Measurements from ENCODE around the gene TYW5.

The TYW5 gene

GRCh38 chr2:199956062-199956380, 730 bp upstream of the TYW5 start:
- H3K23ac ChIP-seq (ENCODE audit: low read length) = no peak overlapping the region
- H3K14ac ChIP-seq (ENCODE audit: low read length) = peak overlapping the region; percentile 82
- no peaks in the 10 kb centered on the region for H3K27me3 ChIP-seq (ENCODE audit: insufficient read depth, low read length)
- H3K4me2 ChIP-seq (ENCODE audit: low read length) = peak overlapping the region; percentile 74
- peak overlapping the region; percentile 92 for H3K4ac ChIP-seq (ENCODE audit: low read depth, low read length)
- H3K36me3 ChIP-seq (ENCODE audit: control insufficient read depth in 1 of 2, insufficient read depth in 2 of 2, low read length in 2 of 2) = peaks cover under 1 to 2% of the 10 kb centered on the region in 2 experiments
- H3K79me1 ChIP-seq (ENCODE audit: low read length) = peaks cover 10% of the 10 kb centered on the region
- peak overlapping the region; percentile 98 for H3K27ac ChIP-seq (ENCODE audit: low read depth, low read length)
- no peaks in the 10 kb centered on the region for H3K9me3 ChIP-seq (ENCODE audit: insufficient read depth, low read depth, low read length)
- H4K91ac ChIP-seq (ENCODE audit: low read depth, low read length) = peak overlapping the region; percentile 92
- peak overlapping the region; percentile 97 for H2BK5ac ChIP-seq (ENCODE audit: low read depth, low read length, poor library complexity)
- no peak for DNase-seq
- H2BK120ac ChIP-seq (ENCODE audit: insufficient read depth, low read length, poor library complexity) = peak overlapping the region; percentile 97
- H4K8ac ChIP-seq (ENCODE audit: low read depth, low read length) = peak overlapping the region; percentile 97
- H3K4me1 ChIP-seq (ENCODE audit: control insufficient read depth in 1 of 2, insufficient read depth in 2 of 2, low read length in 2 of 2) = peaks cover 0 to 8% of the 10 kb centered on the region in 2 experiments
- peak overlapping the region; percentile 83 for H2AFZ ChIP-seq (ENCODE audit: insufficient read depth, low read length, poor library complexity)
- H4K12ac ChIP-seq (ENCODE audit: low read depth, low read length) = peak overlapping the region; percentile 59
- H3K4me3 ChIP-seq (ENCODE audit: low read depth, low read length) = peak overlapping the region; percentile 98
- peak overlapping the region; percentile 79 for H3K18ac ChIP-seq (ENCODE audit: low read length)
- peak overlapping the region; percentile 97 for H3K9ac ChIP-seq (ENCODE audit: low read length)
- H2BK12ac ChIP-seq (ENCODE audit: low read length) = no peak overlapping the region
- WGBS (ENCODE audit: extremely low coverage, insufficient coverage, insufficient read length) = no CpG with 5 or more reads among the region's 10 CpGs
- peak overlapping the region; percentile 20 for H2AK5ac ChIP-seq (ENCODE audit: low read length)
- H3K79me2 ChIP-seq (ENCODE audit: control insufficient read depth, insufficient read depth, low read length, poor library complexity) = peaks cover 14% of the 10 kb centered on the region

DNA sequence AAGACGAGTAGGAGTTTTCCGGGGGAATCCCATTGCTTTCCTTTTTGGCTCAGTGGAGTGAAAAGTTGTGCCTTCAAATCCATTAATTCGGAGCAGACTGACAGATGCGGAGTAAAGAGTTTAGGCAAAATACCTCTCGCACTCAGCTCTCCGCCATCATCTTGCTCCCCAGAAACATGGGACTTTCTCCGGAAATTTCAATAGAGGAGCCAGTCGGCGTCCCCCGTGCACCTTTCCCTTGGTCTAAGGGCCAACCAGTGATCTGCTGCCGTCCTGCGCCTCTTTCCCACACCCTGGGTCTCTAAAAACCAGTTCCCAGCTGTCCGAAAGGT, 318 bp downstream of the TYW5 start:
- no peaks in the 10 kb centered on the region for H3K27me3 ChIP-seq (ENCODE audit: insufficient read depth, low read length)
- peaks cover 14% of the 10 kb centered on the region for H3K79me2 ChIP-seq (ENCODE audit: control insufficient read depth, insufficient read depth, low read length, poor library complexity)
- H3K36me3 ChIP-seq (ENCODE audit: control insufficient read depth in 1 of 2, insufficient read depth in 2 of 2, low read length in 2 of 2) = peaks cover 2 to 3% of the 10 kb centered on the region in 2 experiments
- H2AK5ac ChIP-seq (ENCODE audit: low read length) = no peak overlapping the region
- peak overlapping the region; percentile 98 for H3K18ac ChIP-seq (ENCODE audit: low read length)
- H2AFZ ChIP-seq (ENCODE audit: insufficient read depth, low read length, poor library complexity) = peak overlapping the region; percentile 98
- peak overlapping the region; percentile 90 for H3K9ac ChIP-seq (ENCODE audit: low read length)
- peak overlapping the region; percentile 98 for H3K4me3 ChIP-seq (ENCODE audit: low read depth, low read length)
- peak overlapping the region; percentile 98 for H3K27ac ChIP-seq (ENCODE audit: low read depth, low read length)
- H4K8ac ChIP-seq (ENCODE audit: low read depth, low read length) = peak overlapping the region; percentile 97
- H3K14ac ChIP-seq (ENCODE audit: low read length) = peak overlapping the region; percentile 74
- no peaks in the 10 kb centered on the region for H3K9me3 ChIP-seq (ENCODE audit: insufficient read depth, low read depth, low read length)
- peak overlapping the region; percentile 38 for H3K4ac ChIP-seq (ENCODE audit: low read depth, low read length)
- H2BK120ac ChIP-seq (ENCODE audit: insufficient read depth, low read length, poor library complexity) = peak overlapping the region; percentile 97
- peaks cover 10% of the 10 kb centered on the region for H3K79me1 ChIP-seq (ENCODE audit: low read length)
- peak overlapping the region; percentile 74 for H3K4me2 ChIP-seq (ENCODE audit: low read length)
- H4K91ac ChIP-seq (ENCODE audit: low read depth, low read length) = peak overlapping the region; percentile 92
- peak; percentile 33 to 60 for DNase-seq
- peaks cover 0 to 8% of the 10 kb centered on the region in 2 experiments for H3K4me1 ChIP-seq (ENCODE audit: control insufficient read depth in 1 of 2, insufficient read depth in 2 of 2, low read length in 2 of 2)
- H2BK5ac ChIP-seq (ENCODE audit: low read depth, low read length, poor library complexity) = peak overlapping the region; percentile 97
- no peak overlapping the region for H2BK12ac ChIP-seq (ENCODE audit: low read length)
- peak overlapping the region; percentile 95 for H4K12ac ChIP-seq (ENCODE audit: low read depth, low read length)
- WGBS (ENCODE audit: extremely low coverage, insufficient coverage, insufficient read length) = no CpG with 5 or more reads among the region's 13 CpGs
- H3K23ac ChIP-seq (ENCODE audit: low read length) = no peak overlapping the region

DNA sequence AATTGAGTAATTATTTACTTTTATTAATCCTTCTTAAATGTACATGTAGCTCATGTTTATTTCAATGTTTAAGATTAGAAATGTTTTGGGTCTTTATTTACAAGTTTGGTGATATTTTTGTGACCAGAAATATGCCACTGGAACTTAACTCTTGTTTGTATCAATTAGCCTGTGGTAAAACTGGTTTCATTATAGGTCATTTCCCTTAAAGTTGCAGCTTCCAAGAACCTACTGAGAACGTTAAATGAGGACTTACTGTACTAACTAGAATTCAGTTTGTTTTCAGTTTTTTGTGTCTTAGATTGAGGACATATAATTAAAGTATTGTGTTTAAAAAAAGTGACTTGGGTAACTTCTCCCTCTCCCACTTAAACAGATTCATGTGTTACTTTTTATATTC, 4.3 kb downstream of the TYW5 start:
- Histone ChIP-seq H2BK5ac (ENCODE audit: low read depth, low read length, poor library complexity) (no peak overlapping the region), H2BK120ac (ENCODE audit: insufficient read depth, low read length, poor library complexity) (no peak overlapping the region), H2BK12ac (ENCODE audit: low read length) (no peak overlapping the region), H3K27ac (ENCODE audit: low read depth, low read length) (no peak overlapping the region), H3K4me1 (ENCODE audit: control insufficient read depth in 1 of 2, insufficient read depth in 2 of 2, low read length in 2 of 2) (peaks cover 0 to 4% of the 10 kb centered on the region in 2 experiments), H3K36me3 (ENCODE audit: control insufficient read depth in 1 of 2, insufficient read depth in 2 of 2, low read length in 2 of 2) (peaks cover 6 to 9% of the 10 kb centered on the region in 2 experiments), H2AFZ (ENCODE audit: insufficient read depth, low read length, poor library complexity) (no peak overlapping the region), H3K4me2 (ENCODE audit: low read length) (no peak overlapping the region), H3K9ac (ENCODE audit: low read length) (no peak overlapping the region), H3K79me1 (ENCODE audit: low read length) (peaks cover 10% of the 10 kb centered on the region), H3K4ac (ENCODE audit: low read depth, low read length) (no peak overlapping the region), H3K23ac (ENCODE audit: low read length) (no peak overlapping the region), H3K27me3 (ENCODE audit: insufficient read depth, low read length) (no peaks in the 10 kb centered on the region), H3K4me3 (ENCODE audit: low read depth, low read length) (no peak overlapping the region), H3K79me2 (ENCODE audit: control insufficient read depth, insufficient read depth, low read length, poor library complexity) (peaks cover 11% of the 10 kb centered on the region), H4K91ac (ENCODE audit: low read depth, low read length) (no peak overlapping the region), H3K18ac (ENCODE audit: low read length) (no peak overlapping the region), H3K9me3 (ENCODE audit: insufficient read depth, low read depth, low read length) (no peaks in the 10 kb centered on the region), H4K12ac (ENCODE audit: low read depth, low read length) (no peak overlapping the region), H4K8ac (ENCODE audit: low read depth, low read length) (no peak overlapping the region), H2AK5ac (ENCODE audit: low read length) (no peak overlapping the region), H3K14ac (ENCODE audit: low read length) (no peak overlapping the region)
- DNase-seq = no peak
- WGBS (ENCODE audit: extremely low coverage, insufficient coverage, insufficient read length) = no CpG with 5 or more reads among the region's 1 CpG

DNA sequence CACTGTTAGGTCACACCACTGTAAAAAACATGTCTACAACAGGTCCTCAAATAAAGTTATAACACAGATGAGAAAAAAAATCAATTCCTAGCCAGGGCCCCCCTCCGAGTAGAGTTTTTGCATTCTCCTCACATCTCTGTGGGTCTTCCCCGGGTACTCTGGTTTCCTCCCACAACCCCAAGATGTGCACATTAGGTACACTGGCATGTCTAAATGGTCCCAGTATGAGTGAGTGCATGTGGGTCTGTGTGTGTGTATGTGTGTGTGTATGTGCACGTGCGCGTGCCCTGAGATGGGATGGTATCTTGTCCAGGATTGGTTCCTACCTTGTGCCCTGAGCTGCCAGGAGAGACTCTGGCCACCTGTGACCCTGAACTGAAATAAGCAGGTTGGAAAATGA, 4.9 kb downstream of the TYW5 start:
- H3K4me3 ChIP-seq (ENCODE audit: low read depth, low read length) = no peak overlapping the region
- H3K4me1 ChIP-seq (ENCODE audit: control insufficient read depth in 1 of 2, insufficient read depth in 2 of 2, low read length in 2 of 2) = peaks cover 0 to 4% of the 10 kb centered on the region in 2 experiments
- H3K79me2 ChIP-seq (ENCODE audit: control insufficient read depth, insufficient read depth, low read length, poor library complexity) = peaks cover 7% of the 10 kb centered on the region
- H3K27me3 ChIP-seq (ENCODE audit: insufficient read depth, low read length) = no peaks in the 10 kb centered on the region
- no peak overlapping the region for H3K23ac ChIP-seq (ENCODE audit: low read length)
- H4K91ac ChIP-seq (ENCODE audit: low read depth, low read length) = no peak overlapping the region
- H2BK120ac ChIP-seq (ENCODE audit: insufficient read depth, low read length, poor library complexity) = no peak overlapping the region
- H2AFZ ChIP-seq (ENCODE audit: insufficient read depth, low read length, poor library complexity) = no peak overlapping the region
- H2BK5ac ChIP-seq (ENCODE audit: low read depth, low read length, poor library complexity) = no peak overlapping the region
- no peak overlapping the region for H2AK5ac ChIP-seq (ENCODE audit: low read length)
- H3K4me2 ChIP-seq (ENCODE audit: low read length) = no peak overlapping the region
- no CpG with 5 or more reads among the region's 5 CpGs for WGBS (ENCODE audit: extremely low coverage, insufficient coverage, insufficient read length)
- H3K4ac ChIP-seq (ENCODE audit: low read depth, low read length) = no peak overlapping the region
- no peak overlapping the region for H3K14ac ChIP-seq (ENCODE audit: low read length)
- no peak overlapping the region for H4K8ac ChIP-seq (ENCODE audit: low read depth, low read length)
- peak overlapping the region; percentile 7 for H3K27ac ChIP-seq (ENCODE audit: low read depth, low read length)
- no peak overlapping the region for H3K18ac ChIP-seq (ENCODE audit: low read length)
- H3K79me1 ChIP-seq (ENCODE audit: low read length) = peaks cover 4% of the 10 kb centered on the region
- no peak overlapping the region for H4K12ac ChIP-seq (ENCODE audit: low read depth, low read length)
- H3K9me3 ChIP-seq (ENCODE audit: insufficient read depth, low read depth, low read length) = no peaks in the 10 kb centered on the region
- no peak overlapping the region for H3K9ac ChIP-seq (ENCODE audit: low read length)
- no peak overlapping the region for H2BK12ac ChIP-seq (ENCODE audit: low read length)
- peaks cover 6 to 12% of the 10 kb centered on the region in 2 experiments for H3K36me3 ChIP-seq (ENCODE audit: control insufficient read depth in 1 of 2, insufficient read depth in 2 of 2, low read length in 2 of 2)
- no peak for DNase-seq

All from trophoblast cell (in vitro differentiated cells and primary cell).